Body of pancreas (tissue), 4 donors: Measurements from ENCODE around the gene TRIM23.

Source experiments
- POLR2A ChIP-seq, 3 donors: fragments of 450-650 bp; IDR thresholded peaks; one replicate each; pipeline ENCODE4 v1.6.1; 2016; ENCODE audit warnings: antibody characterized with exemption in 3 of 3, mild to moderate bottlenecking in 2 of 3
- TF ChIP-seq, protein P1 (sequence below), 7 experiments: fragments of 450-650 bp in 4 of 7; fragments of 200-600 bp in 3 of 7; sonication (generic) in 3 of 7; IDR thresholded peaks; one replicate each; pipeline ENCODE4 v1.5.1; 2016 to 2019; ENCODE audit warnings: antibody characterized with exemption in 7 of 7

DNA sequence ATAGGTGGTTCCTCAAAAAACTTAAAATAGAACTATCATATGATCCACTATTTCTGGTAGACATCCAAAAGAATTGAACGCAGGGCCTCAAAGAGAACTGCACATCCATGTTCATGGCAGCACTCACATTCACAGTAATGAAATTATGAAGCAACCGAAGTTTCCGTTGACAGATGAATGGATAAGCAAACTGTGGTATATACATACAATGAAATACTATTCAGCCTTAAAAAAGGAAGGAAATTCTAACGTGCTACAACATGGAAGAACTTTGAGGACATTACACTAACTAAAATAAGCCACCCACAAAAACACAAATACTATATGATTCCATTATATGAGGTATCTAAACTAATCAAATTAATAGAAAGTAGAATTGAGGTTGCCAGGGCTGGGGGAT is 79.7 kb downstream of the TRIM23 start:
- TF ChIP-seq, protein P1, sequence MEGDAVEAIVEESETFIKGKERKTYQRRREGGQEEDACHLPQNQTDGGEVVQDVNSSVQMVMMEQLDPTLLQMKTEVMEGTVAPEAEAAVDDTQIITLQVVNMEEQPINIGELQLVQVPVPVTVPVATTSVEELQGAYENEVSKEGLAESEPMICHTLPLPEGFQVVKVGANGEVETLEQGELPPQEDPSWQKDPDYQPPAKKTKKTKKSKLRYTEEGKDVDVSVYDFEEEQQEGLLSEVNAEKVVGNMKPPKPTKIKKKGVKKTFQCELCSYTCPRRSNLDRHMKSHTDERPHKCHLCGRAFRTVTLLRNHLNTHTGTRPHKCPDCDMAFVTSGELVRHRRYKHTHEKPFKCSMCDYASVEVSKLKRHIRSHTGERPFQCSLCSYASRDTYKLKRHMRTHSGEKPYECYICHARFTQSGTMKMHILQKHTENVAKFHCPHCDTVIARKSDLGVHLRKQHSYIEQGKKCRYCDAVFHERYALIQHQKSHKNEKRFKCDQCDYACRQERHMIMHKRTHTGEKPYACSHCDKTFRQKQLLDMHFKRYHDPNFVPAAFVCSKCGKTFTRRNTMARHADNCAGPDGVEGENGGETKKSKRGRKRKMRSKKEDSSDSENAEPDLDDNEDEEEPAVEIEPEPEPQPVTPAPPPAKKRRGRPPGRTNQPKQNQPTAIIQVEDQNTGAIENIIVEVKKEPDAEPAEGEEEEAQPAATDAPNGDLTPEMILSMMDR (IDR thresholded peaks at IDR 0.05) = no peak
- TF ChIP-seq POLR2A (IDR thresholded peaks at IDR 0.05) = no peak
